ENCODE results near the gene MMP25.

DNA sequence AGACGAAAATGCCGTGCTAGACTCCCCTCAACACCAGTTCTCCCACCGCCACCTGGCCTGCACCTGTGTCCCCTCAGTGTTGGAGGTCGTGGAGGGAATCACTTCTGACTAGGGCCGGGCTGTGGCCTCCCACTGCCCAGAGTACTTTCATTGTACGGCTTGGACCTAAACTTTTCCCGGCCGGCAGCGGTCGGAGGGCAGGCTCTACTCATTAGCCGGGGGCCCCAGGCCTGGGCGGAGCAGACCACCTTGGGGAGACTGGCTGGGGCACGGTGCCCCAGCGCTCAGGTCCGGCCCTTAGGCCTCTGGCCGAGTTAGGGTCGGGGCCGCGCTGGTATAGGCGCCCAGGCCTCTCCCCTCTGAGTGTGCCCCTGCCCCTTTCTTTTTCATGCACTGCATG lies 29.0 kb upstream of the MMP25 start:
- TF ChIP-seq, protein P1, sequence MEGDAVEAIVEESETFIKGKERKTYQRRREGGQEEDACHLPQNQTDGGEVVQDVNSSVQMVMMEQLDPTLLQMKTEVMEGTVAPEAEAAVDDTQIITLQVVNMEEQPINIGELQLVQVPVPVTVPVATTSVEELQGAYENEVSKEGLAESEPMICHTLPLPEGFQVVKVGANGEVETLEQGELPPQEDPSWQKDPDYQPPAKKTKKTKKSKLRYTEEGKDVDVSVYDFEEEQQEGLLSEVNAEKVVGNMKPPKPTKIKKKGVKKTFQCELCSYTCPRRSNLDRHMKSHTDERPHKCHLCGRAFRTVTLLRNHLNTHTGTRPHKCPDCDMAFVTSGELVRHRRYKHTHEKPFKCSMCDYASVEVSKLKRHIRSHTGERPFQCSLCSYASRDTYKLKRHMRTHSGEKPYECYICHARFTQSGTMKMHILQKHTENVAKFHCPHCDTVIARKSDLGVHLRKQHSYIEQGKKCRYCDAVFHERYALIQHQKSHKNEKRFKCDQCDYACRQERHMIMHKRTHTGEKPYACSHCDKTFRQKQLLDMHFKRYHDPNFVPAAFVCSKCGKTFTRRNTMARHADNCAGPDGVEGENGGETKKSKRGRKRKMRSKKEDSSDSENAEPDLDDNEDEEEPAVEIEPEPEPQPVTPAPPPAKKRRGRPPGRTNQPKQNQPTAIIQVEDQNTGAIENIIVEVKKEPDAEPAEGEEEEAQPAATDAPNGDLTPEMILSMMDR (conservative IDR thresholded peaks at IDR 0.05; ENCODE audit: low read length), result no peak
- TF ChIP-seq EZH2phosphoT487 (IDR thresholded peaks at IDR 0.05; ENCODE audit: borderline replicate concordance, low read depth, low read length), result no peak

Data from OCI-LY7 (cell line).